Glutamatergic neuron (in vitro differentiated cells): ENCODE data around the gene PAM. TPM values are rescaled to one million over a fixed set of nuclear protein-coding genes. Genes with fewer than 3 reads are reported as not detected.

Experiments
- DNase-seq: peaks from one replicate; pipeline ENCODE4 v3.0.0; 2022
- H3K27ac Mint-ChIP-seq: one replicate; pipeline ENCODE4 v1.8.0; 2020; ENCODE audit warnings: mild to moderate bottlenecking, mixed read lengths, inconsistent platforms; ENCODE audit not compliant: unreplicated experiment
- H3K27me3 Mint-ChIP-seq: one replicate; pipeline ENCODE4 v1.8.0; 2020; ENCODE audit warnings: mild to moderate bottlenecking, moderate library complexity, mixed read lengths, inconsistent platforms; ENCODE audit not compliant: unreplicated experiment
- H3K36me3 Mint-ChIP-seq: one replicate; pipeline ENCODE4 v1.8.0; 2020; ENCODE audit warnings: mild to moderate bottlenecking, mixed read lengths, inconsistent platforms; ENCODE audit not compliant: unreplicated experiment
- H3K4me1 Mint-ChIP-seq: one replicate; pipeline ENCODE4 v1.8.0; 2020; ENCODE audit warnings: mild to moderate bottlenecking, low read depth, mixed read lengths, inconsistent platforms; ENCODE audit not compliant: unreplicated experiment
- H3K4me3 Mint-ChIP-seq: one replicate; pipeline ENCODE4 v1.8.0; 2020; ENCODE audit warnings: mild to moderate bottlenecking, mixed read lengths, inconsistent platforms; ENCODE audit not compliant: unreplicated experiment
- H3K9me3 Mint-ChIP-seq: one replicate; pipeline ENCODE4 v1.8.0; 2020; ENCODE audit warnings: mild to moderate bottlenecking, moderate library complexity, mixed read lengths, inconsistent platforms; ENCODE audit not compliant: unreplicated experiment
- total RNA-seq: library from RNA; stranded (reverse); fragmentation: NEBNext Ultra II Directional; extraction: Animal tissue kit (Norgen Biotek cat#: 25700); gene quantifications from one replicate; pipeline ENCODE4 v1.2.1, GENCODE V29; 2021; ENCODE audit not compliant: unreplicated experiment
- TF ChIP-seq, protein P1 (sequence below): fragments of 200-600 bp; sonication (generic); IDR thresholded peaks from one replicate; pipeline ENCODE4 v1.5.0; 2021; ENCODE audit not compliant: partially characterized antibody, unreplicated experiment

The PAM gene
- total RNA-seq, 1 donor from 2014 or later, result 192 TPM

- Mint-ChIP-seq H3K4me1 (peaks cover 47% of the 10 kb centered on the region), H3K9me3 (no peaks in the 10 kb centered on the region), H3K27me3 (no peaks in the 10 kb centered on the region), H3K4me3 (no peak overlapping the region), H3K27ac (peak overlapping the region; percentile 28), H3K36me3 (no peaks in the 10 kb centered on the region)
- TF ChIP-seq, protein P1, sequence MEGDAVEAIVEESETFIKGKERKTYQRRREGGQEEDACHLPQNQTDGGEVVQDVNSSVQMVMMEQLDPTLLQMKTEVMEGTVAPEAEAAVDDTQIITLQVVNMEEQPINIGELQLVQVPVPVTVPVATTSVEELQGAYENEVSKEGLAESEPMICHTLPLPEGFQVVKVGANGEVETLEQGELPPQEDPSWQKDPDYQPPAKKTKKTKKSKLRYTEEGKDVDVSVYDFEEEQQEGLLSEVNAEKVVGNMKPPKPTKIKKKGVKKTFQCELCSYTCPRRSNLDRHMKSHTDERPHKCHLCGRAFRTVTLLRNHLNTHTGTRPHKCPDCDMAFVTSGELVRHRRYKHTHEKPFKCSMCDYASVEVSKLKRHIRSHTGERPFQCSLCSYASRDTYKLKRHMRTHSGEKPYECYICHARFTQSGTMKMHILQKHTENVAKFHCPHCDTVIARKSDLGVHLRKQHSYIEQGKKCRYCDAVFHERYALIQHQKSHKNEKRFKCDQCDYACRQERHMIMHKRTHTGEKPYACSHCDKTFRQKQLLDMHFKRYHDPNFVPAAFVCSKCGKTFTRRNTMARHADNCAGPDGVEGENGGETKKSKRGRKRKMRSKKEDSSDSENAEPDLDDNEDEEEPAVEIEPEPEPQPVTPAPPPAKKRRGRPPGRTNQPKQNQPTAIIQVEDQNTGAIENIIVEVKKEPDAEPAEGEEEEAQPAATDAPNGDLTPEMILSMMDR, result no peak
- DNase-seq, result no peak
Observed at GRCh38 chr5:102796498-102796897, 41.4 kb downstream of the PAM start.

GRCh38 chr5:102797322-102797884 is 42.3 kb downstream of the PAM start:
- Mint-ChIP-seq H3K4me3 (no peak overlapping the region), H3K9me3 (no peaks in the 10 kb centered on the region), H3K27ac (no peak overlapping the region), H3K36me3 (no peaks in the 10 kb centered on the region), H3K27me3 (no peaks in the 10 kb centered on the region), H3K4me1 (peaks cover 43% of the 10 kb centered on the region)
- TF ChIP-seq, protein P1, result no peak
- DNase-seq, result no peak

DNA sequence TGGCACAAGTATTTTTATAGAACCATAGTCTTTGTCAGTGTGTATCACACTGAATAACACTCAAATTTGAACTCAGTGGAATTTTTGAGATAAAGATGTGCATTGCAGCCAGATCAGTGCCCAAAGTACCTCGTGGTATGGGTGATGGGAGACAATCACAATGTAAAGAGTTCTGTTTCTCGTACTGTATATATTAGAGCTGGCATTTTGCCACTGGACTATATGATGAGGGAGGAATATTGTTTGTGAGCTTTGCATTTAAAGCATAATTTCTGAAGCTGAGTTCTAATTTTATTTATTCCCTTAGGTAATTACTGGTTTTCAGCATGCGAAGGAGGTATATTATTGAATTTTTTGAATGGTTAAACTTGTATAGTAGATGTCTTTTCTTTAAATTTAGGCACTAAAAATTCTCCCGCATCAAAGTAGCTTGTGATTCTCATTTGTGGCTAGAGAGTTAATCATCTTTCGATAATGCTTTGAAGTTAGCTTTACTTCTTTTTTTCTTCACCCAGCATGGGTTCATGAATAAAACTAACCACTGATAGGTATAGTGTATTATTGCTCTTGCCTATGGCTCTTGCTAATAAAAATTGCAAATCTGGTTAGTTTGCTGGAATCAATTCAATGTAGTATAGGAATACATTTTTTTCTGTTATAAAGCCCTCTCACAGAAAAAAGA is 43.1 kb downstream of the PAM start:
- Mint-ChIP-seq H3K36me3 (no peaks in the 10 kb centered on the region), H3K4me1 (peaks cover 43% of the 10 kb centered on the region), H3K9me3 (no peaks in the 10 kb centered on the region), H3K27me3 (no peaks in the 10 kb centered on the region), H3K4me3 (no peak overlapping the region), H3K27ac (no peak overlapping the region)
- TF ChIP-seq, protein P1, result no peak
- no peak for DNase-seq

DNA sequence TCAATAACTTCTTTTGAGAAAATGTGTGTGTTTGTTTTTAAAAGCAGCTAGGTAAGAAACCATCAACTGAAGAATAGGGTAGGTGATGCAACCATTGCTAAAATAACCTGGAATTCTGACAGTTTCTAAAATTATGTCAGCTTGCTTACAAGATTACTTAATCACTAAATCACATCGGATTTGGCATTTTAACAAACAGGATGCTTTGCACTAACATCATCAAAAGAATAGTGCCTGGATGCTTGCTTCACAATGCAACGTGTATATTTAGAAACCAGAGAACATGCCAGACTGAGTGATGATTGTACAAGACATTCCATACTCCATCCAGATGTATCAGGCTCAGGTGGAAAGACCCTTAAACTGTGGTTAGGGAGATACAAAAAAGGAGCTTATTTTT is 43.9 kb downstream of the PAM start:
- Mint-ChIP-seq H3K9me3 (no peaks in the 10 kb centered on the region), H3K4me3 (no peak overlapping the region), H3K27me3 (peaks cover 3% of the 10 kb centered on the region), H3K4me1 (peaks cover 46% of the 10 kb centered on the region), H3K27ac (no peak overlapping the region), H3K36me3 (no peaks in the 10 kb centered on the region)
- TF ChIP-seq, protein P1, result no peak
- no peak for DNase-seq

- Mint-ChIP-seq H3K4me1 (peaks cover 39% of the 10 kb centered on the region), H3K27ac (peak overlapping the region; percentile 76), H3K36me3 (no peaks in the 10 kb centered on the region), H3K4me3 (no peak overlapping the region), H3K27me3 (peaks cover 8% of the 10 kb centered on the region), H3K9me3 (no peaks in the 10 kb centered on the region)
- TF ChIP-seq, protein P1, result no peak
- DNase-seq, result no peak
Observed at GRCh38 chr5:102800427-102800826, 45.3 kb downstream of the PAM start.
